Measurements from ENCODE around the gene RNU2-63P. TPM values are rescaled to one million over a fixed set of nuclear protein-coding genes. Genes with fewer than 3 reads are reported as not detected.
A peak's percentile ranks its signal among the peaks of the same experiment; 100 is the strongest.
"Not testable (repeated sequence)": the region's sequence is repeated elsewhere in the genome, so short reads cannot be mapped to it uniquely, and the experiment has no call there.

Gene RNU2-63P
- total and polyA plus RNA-seq, 2 donors (not counting 1 experiment from before 2014, with no cell fraction given) = 9.3 TPM; not detected in 1

GRCh38 chr2:87972385-87972784 lies 44.0 kb downstream of the RNU2-63P start:
- DNase-seq; H3K4me3 Mint-ChIP-seq; H3K4me3 ChIP-seq (ENCODE audit: control extremely low read depth in 1 of 5, extremely low read depth in 1 of 5, insufficient read depth in 1 of 5, low read depth in 2 of 5, low read length in 4 of 5); CTCF ChIA-PET; intact Hi-C loops (cut with micrococcal nuclease); POLR2A ChIA-PET; H3K9me3 ChIP-seq (ENCODE audit: control extremely low read depth in 1 of 3, control insufficient read depth in 2 of 3, insufficient read depth in 1 of 3, low read length in 2 of 3); H3K9ac ChIP-seq (ENCODE audit: low read length); H3K4me1 Mint-ChIP-seq; H3K36me3 ChIP-seq (replicated peaks in 1 of 2; ENCODE audit: control extremely low read depth in 1 of 2, control insufficient read depth in 1 of 2, extremely low read depth in 1 of 2, insufficient read depth in 2 of 2, low read length in 1 of 2); H3K9me3 Mint-ChIP-seq (ENCODE audit: insufficient read depth); H3K79me2 ChIP-seq (ENCODE audit: control insufficient read depth, insufficient read depth, low read length); H3K27me3 Mint-ChIP-seq; H3K4me2 ChIP-seq (replicated peaks; ENCODE audit: low read depth, low read length, poor library complexity, severe bottlenecking); H4K20me1 ChIP-seq (ENCODE audit: control insufficient read depth, insufficient read depth, low read length, poor library complexity, severe bottlenecking); H3K27me3 ChIP-seq (replicated peaks in 1 of 4; ENCODE audit: control extremely low read depth in 1 of 4, control insufficient read depth in 3 of 4, insufficient read depth in 4 of 4, low read length in 3 of 4); H2AFZ ChIP-seq (ENCODE audit: insufficient read depth, low read depth, low read length, poor library complexity, severe bottlenecking); H3K27ac ChIP-seq (ENCODE audit: low read length in 2 of 2); H3K27ac Mint-ChIP-seq; H3K4me1 ChIP-seq (ENCODE audit: control insufficient read depth in 2 of 2, insufficient read depth in 2 of 2, low read length in 2 of 2): not testable (repeated sequence)
- ATAC-seq (ENCODE audit: low read depth) = peak; percentile 56
- 83% methylated on average over 1 of the region's 17 CpGs for WGBS (ENCODE audit: insufficient coverage)

Small RNAs within 50 kb of the gene (small RNA-seq; reads per million reads assigned to genes)
- 52.9 reads per million, percentile 93 among the genes with 10 or more reads in this experiment for gene RNU2-63P (ENCODE audit: insufficient read length, low read depth, low replicate concordance)

Other genes with a start within 250 kb of the RNU2-63P start
- 11.8 and 17.0 TPM in 2 replicates for gene RGPD2, start 190.8 kb downstream of the RNU2-63P start, total RNA-seq
- 0.42 and 16.8 TPM in 2 replicates for gene RGPD2, start 190.8 kb downstream of the RNU2-63P start, polyA plus RNA-seq
- gene KRCC1, start 39.2 kb upstream of the RNU2-63P start, total RNA-seq = 27.1 and 27.2 TPM in 2 replicates
- 11.9 and 12.9 TPM in 2 replicates for gene KRCC1, start 39.2 kb upstream of the RNU2-63P start, polyA plus RNA-seq
- gene SMYD1, start 51.3 kb upstream of the RNU2-63P start, total RNA-seq = not detected in 2 replicates
- not detected in 2 replicates for gene SMYD1, start 51.3 kb upstream of the RNU2-63P start, polyA plus RNA-seq
- gene FABP1, start 111.5 kb upstream of the RNU2-63P start, total RNA-seq = not detected in 2 replicates
- gene FABP1, start 111.5 kb upstream of the RNU2-63P start, polyA plus RNA-seq = not detected in 2 replicates
- gene THNSL2, start 153.8 kb upstream of the RNU2-63P start, total RNA-seq = 1.3 and 1.5 TPM in 2 replicates
- gene THNSL2, start 153.8 kb upstream of the RNU2-63P start, polyA plus RNA-seq = 0.25 and 3.1 TPM in 2 replicates